PC-3 (cell line): Measurements from ENCODE around the gene IGFBP7. TPM values are rescaled to one million over a fixed set of nuclear protein-coding genes. Genes with fewer than 3 reads are reported as not detected.

Source experiments
- ATAC-seq: fragments of 200-7000 bp; cut with Tn5 transposase; 2 replicates; pipeline ENCODE4 v1.9.1; 2020; ENCODE audit warnings: mild to moderate bottlenecking, moderate library complexity
- BruUV-seq: library from RNA; stranded (reverse); fragments of 400-500 nt; replicated peaks from 2 replicates; lab custom pipeline; 2021; lab: Mats Ljungman, UMichigan
- CTCF ChIA-PET: fragments of 300-600 bp; sonication (Branson Sonifier 250); formaldehyde crosslinking; loops from one replicate; lab custom pipeline; 2022; ENCODE audit warnings: antibody characterized with exemption; lab: Charles Lee
- POLR2A ChIA-PET: fragments of 300-600 bp; sonication (Branson Sonifier 250); formaldehyde crosslinking; loops from one replicate; lab custom pipeline; 2022; ENCODE audit warnings: antibody characterized with exemption; ENCODE audit not compliant: unreplicated experiment; lab: Charles Lee
- DNase-seq: peaks from one replicate; pipeline ENCODE4 v3.0.0-alpha.2; 2015
- H2AFZ ChIP-seq: fragments of 300-600 bp; sonication (generic); 2 replicates; pipeline ENCODE4 v1.6.0; 2016; ENCODE audit warnings: antibody characterized with exemption, low read length
- H3F3A ChIP-seq: fragments of 300-600 bp; sonication (generic); one replicate; pipeline ENCODE4 v1.6.0; 2017; ENCODE audit warnings: antibody characterized with exemption, low read length, control low read depth, mild to moderate bottlenecking; ENCODE audit not compliant: unreplicated experiment
- H3K27ac ChIP-seq: fragments of 300-600 bp; sonication (generic); 2 replicates; pipeline ENCODE4 v1.5.1; 2016; ENCODE audit warnings: mild to moderate bottlenecking, low read length
- H3K27me3 ChIP-seq: fragments of 300-600 bp; sonication (generic); 2 replicates; pipeline ENCODE4 v1.6.1; 2016; ENCODE audit warnings: low read length, mixed read lengths
- H3K36me3 ChIP-seq: fragments of 300-600 bp; sonication (generic); 2 replicates; pipeline ENCODE4 v1.6.1; 2016; ENCODE audit warnings: low read depth, mixed run types, low read length, mixed read lengths
- H3K4me1 ChIP-seq: fragments of 300-600 bp; sonication (generic); 2 replicates; pipeline ENCODE4 v1.5.1; 2016; ENCODE audit warnings: low read length; ENCODE audit not compliant: insufficient read depth
- H3K4me2 ChIP-seq: fragments of 300-600 bp; sonication (generic); 2 replicates; pipeline ENCODE4 v1.6.0; 2016; ENCODE audit warnings: low read length
- H3K4me3 ChIP-seq: fragments of 300-600 bp; sonication (generic); 2 replicates; pipeline ENCODE4 v1.5.1; 2016; ENCODE audit warnings: mild to moderate bottlenecking, low read length, mixed read lengths
- H3K79me2 ChIP-seq: fragments of 300-600 bp; sonication (generic); 2 replicates; pipeline ENCODE4 v1.6.1; 2017; ENCODE audit warnings: low read length, mixed read lengths
- H3K9ac ChIP-seq: fragments of 300-600 bp; sonication (generic); 2 replicates; pipeline ENCODE4 v1.6.0; 2016; ENCODE audit warnings: mild to moderate bottlenecking, low read length
- H3K9me2 ChIP-seq: fragments of 300-600 bp; sonication (generic); replicated peaks from 2 replicates; pipeline ENCODE4 v1.6.1; 2016; ENCODE audit warnings: mixed run types, low read length, mixed read lengths
- H3K9me3 ChIP-seq: fragments of 300-600 bp; sonication (generic); 2 replicates; pipeline ENCODE4 v1.6.1; 2016; ENCODE audit warnings: low read length, mixed read lengths
- H4K20me1 ChIP-seq: fragments of 300-600 bp; sonication (generic); 2 replicates; pipeline ENCODE4 v1.6.1; 2016; ENCODE audit warnings: low read length, mixed read lengths
- EZH2 ChIP-seq: fragments of 300-600 bp; sonication (generic); IDR thresholded peaks from one replicate; pipeline ENCODE4 v1.6.1; 2017; ENCODE audit warnings: antibody characterized with exemption, mild to moderate bottlenecking, low read length; ENCODE audit not compliant: unreplicated experiment
- EZH2phosphoT487 ChIP-seq: fragments of 300-600 bp; sonication (generic); IDR thresholded peaks from 2 replicates; pipeline ENCODE4 v1.6.1; 2018; ENCODE audit warnings: mild to moderate bottlenecking, antibody characterized with exemption, low read length, borderline replicate concordance
- intact Hi-C: fragments of 100-400 bp; cut with micrococcal nuclease; formaldehyde crosslinking; loops from 2 replicates; pipeline ENCODE4 v1.9.0; 2023
- total RNA-seq: library from RNA; depleted of rRNA; stranded (reverse); fragments of >200 nt; gene quantifications from 2 replicates; pipeline ENCODE4 v1.2.3, GENCODE V29; 2014
- TF ChIP-seq, protein P1 (sequence below): fragments of 300-600 bp; sonication (generic); conservative IDR thresholded peaks from 2 replicates; pipeline ENCODE4 v1.5.1; 2017; ENCODE audit warnings: antibody characterized with exemption, low read depth, mild to moderate bottlenecking, low read length

Gene IGFBP7
- total RNA-seq, 1 experiment from 2014 or later: not detected

DNA sequence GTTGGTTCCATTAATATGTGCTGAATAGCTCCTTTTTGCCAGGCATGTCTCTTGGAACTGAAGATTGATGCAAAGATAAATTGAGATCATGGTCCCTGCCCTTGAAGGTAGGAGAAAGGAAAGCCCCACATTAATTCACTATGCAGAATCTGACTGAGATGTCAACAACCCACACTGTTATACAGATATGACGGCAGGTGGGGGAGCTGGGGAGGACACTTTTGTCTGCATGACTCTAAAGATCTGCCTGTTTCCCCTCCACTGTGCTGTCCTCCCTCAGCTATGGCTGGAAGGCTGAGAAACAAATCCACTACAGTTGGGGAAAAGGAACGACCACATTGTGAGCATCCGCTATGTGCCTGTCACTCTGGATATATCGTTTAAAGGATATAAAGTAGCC lies 36.3 kb upstream of the IGFBP7 start:
- intact Hi-C loops: no loop called here
- CTCF ChIA-PET: no interaction called here
- no TSS peak for BruUV-seq

DNA sequence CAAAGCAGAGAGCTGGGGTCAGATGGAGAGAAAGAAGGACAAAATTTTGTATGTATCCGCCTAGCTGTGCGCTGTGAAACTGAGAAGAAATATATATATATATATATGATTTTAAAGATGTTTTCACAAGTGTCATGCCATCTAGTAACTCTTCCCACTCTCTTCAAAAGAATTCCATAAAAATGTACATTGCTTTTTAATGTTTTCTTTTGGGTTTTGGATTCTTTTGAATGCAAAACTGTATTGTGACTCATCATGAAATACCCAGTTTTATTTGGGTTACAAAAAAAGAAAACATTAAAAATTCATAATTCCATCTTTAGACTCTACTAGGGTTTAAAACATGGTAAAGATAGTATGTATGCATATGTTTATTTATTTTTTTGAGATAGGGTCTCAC lies 34.3 kb upstream of the IGFBP7 start:
- Histone ChIP-seq H3K4me1 (peaks cover 13% of the 10 kb centered on the region), H3K27ac (no peak overlapping the region), H3K27me3 (no peaks in the 10 kb centered on the region), H4K20me1 (no peaks in the 10 kb centered on the region), H3K9me3 (no peaks in the 10 kb centered on the region), H3F3A (no peaks in the 10 kb centered on the region), H3K9me2 (no peaks in the 10 kb centered on the region), H3K9ac (no peak overlapping the region), H3K36me3 (no peaks in the 10 kb centered on the region), H3K4me2 (no peak overlapping the region), H3K4me3 (no peak overlapping the region), H3K79me2 (no peaks in the 10 kb centered on the region), H2AFZ (no peak overlapping the region)
- ChIA-PET CTCF (no interaction called here), POLR2A (no interaction called here)
- no peak for TF ChIP-seq EZH2phosphoT487
- TF ChIP-seq, protein P1, sequence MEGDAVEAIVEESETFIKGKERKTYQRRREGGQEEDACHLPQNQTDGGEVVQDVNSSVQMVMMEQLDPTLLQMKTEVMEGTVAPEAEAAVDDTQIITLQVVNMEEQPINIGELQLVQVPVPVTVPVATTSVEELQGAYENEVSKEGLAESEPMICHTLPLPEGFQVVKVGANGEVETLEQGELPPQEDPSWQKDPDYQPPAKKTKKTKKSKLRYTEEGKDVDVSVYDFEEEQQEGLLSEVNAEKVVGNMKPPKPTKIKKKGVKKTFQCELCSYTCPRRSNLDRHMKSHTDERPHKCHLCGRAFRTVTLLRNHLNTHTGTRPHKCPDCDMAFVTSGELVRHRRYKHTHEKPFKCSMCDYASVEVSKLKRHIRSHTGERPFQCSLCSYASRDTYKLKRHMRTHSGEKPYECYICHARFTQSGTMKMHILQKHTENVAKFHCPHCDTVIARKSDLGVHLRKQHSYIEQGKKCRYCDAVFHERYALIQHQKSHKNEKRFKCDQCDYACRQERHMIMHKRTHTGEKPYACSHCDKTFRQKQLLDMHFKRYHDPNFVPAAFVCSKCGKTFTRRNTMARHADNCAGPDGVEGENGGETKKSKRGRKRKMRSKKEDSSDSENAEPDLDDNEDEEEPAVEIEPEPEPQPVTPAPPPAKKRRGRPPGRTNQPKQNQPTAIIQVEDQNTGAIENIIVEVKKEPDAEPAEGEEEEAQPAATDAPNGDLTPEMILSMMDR: no peak
- no peak for TF ChIP-seq EZH2
- ATAC-seq (no peak), DNase-seq (no peak)
- intact Hi-C loops: no loop called here
- BruUV-seq: no TSS peak

More for the DNA sequence above, 36.3 kb upstream of the IGFBP7 start:
- H3K27me3 ChIP-seq: no peaks in the 10 kb centered on the region
- ATAC-seq (no peak), DNase-seq (no peak)
- H3K79me2 ChIP-seq: no peaks in the 10 kb centered on the region
- H4K20me1 ChIP-seq: no peaks in the 10 kb centered on the region
- TF ChIP-seq, protein P1: no peak
- no peak for TF ChIP-seq EZH2
- no peak for TF ChIP-seq EZH2phosphoT487
- no peaks in the 10 kb centered on the region for H3K9me3 ChIP-seq
- POLR2A ChIA-PET: no interaction called here
- no peak overlapping the region for H3K27ac ChIP-seq
- H3F3A ChIP-seq: no peaks in the 10 kb centered on the region
- H3K9me2 ChIP-seq: no peaks in the 10 kb centered on the region
- peaks cover 13% of the 10 kb centered on the region for H3K4me1 ChIP-seq
- H3K9ac ChIP-seq: no peak overlapping the region
- no peak overlapping the region for H3K4me3 ChIP-seq
- no peak overlapping the region for H3K4me2 ChIP-seq
- no peak overlapping the region for H2AFZ ChIP-seq
- no peaks in the 10 kb centered on the region for H3K36me3 ChIP-seq

DNA sequence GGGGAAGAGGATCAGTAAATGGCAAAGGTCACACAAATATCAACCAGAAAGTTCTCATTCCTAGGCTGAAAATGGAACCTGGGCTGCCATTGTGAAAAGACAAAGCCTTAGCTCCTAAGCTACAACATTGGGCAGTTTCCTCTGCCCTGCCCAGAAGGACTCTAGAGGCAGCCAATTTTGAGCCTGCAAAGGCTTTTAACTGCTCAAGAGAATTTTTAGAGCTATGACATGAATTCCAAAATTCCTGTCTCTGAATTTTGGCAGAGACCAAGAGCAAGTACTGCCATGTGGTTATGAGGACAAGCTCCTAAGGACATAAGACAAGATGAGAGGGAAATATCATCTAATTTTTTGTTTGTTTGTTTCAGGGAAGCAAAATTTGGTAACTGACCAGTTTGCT lies 29.6 kb upstream of the IGFBP7 start:
- H3K9ac ChIP-seq: no peak overlapping the region
- no peak overlapping the region for H3K4me2 ChIP-seq
- H3K27ac ChIP-seq: no peak overlapping the region
- intact Hi-C loops: no loop called here
- H2AFZ ChIP-seq: no peak overlapping the region
- POLR2A ChIA-PET: no interaction called here
- ATAC-seq: no peak
- no TSS peak for BruUV-seq
- no peak for DNase-seq
- CTCF ChIA-PET: no interaction called here
- H3K9me3 ChIP-seq: no peaks in the 10 kb centered on the region
- no peaks in the 10 kb centered on the region for H3K36me3 ChIP-seq
- no peaks in the 10 kb centered on the region for H3F3A ChIP-seq
- no peaks in the 10 kb centered on the region for H3K4me1 ChIP-seq
- TF ChIP-seq, protein P1: no peak
- TF ChIP-seq EZH2phosphoT487 (no peak), EZH2 (no peak)
- H3K27me3 ChIP-seq: no peaks in the 10 kb centered on the region
- no peaks in the 10 kb centered on the region for H3K79me2 ChIP-seq
- no peak overlapping the region for H3K4me3 ChIP-seq
- H4K20me1 ChIP-seq: no peaks in the 10 kb centered on the region
- H3K9me2 ChIP-seq: no peaks in the 10 kb centered on the region
